HEK293 (cell line): ENCODE measurements around the gene SLC17A5.
A peak's percentile ranks its signal among the peaks of the same experiment; 100 is the strongest.

ENCODE experiments used
- CTCF ChIA-PET: fragments of 350-600 bp; formaldehyde crosslinking; extraction: SDS; loops from one replicate; lab custom pipeline; 2021; ENCODE audit warnings: antibody characterized with exemption; lab: Yijun Ruan, JAX
- POLR2A ChIA-PET: fragments of 300-600 bp; formaldehyde crosslinking; extraction: SDS; loops from one replicate; lab custom pipeline; 2020; ENCODE audit warnings: antibody characterized with exemption, inconsistent platforms; lab: Yijun Ruan, JAX
- H3K27ac ChIP-seq: fragments of 200-500 bp; sonication (Bioruptor generic); 2 replicates; pipeline ENCODE4 v1.5.1; 2014; ENCODE audit warnings: low read depth, low read length, control low read depth, inconsistent platforms; ENCODE audit errors: extremely low read depth
- H3K36me3 ChIP-seq, 2 experiments: fragments of 200-500 bp in 1 of 2; sonication (Bioruptor generic) in 1 of 2; 1 replicate in 1 of 2; 2 replicates in 1 of 2; pipeline ENCODE4 v1.5.1; 2014 to 2017; ENCODE audit warnings: inconsistent platforms in 2 of 2, low read length in 2 of 2; ENCODE audit not compliant: control insufficient read depth in 2 of 2, insufficient read depth in 1 of 2
- H3K4me1 ChIP-seq: fragments of 200-500 bp; sonication (Bioruptor generic); 2 replicates; pipeline ENCODE4 v1.5.1; 2014; ENCODE audit warnings: mild to moderate bottlenecking, low read length, inconsistent platforms; ENCODE audit not compliant: control insufficient read depth, insufficient read depth
- H3K4me3 ChIP-seq: 2 replicates; pipeline ENCODE4 v1.5.1; 2011; ENCODE audit warnings: low read depth, mild to moderate bottlenecking, control low read depth, low read length, moderate library complexity
- H3K9me3 ChIP-seq: fragments of 200-500 bp; sonication (Bioruptor generic); 2 replicates; pipeline ENCODE4 v1.5.1; 2014; ENCODE audit warnings: low read depth, low read length, inconsistent platforms; ENCODE audit not compliant: control insufficient read depth, insufficient read depth
- KLF9 ChIP-seq: fragments of 450-650 bp; formaldehyde crosslinking; IDR thresholded peaks from 2 replicates; pipeline ENCODE4 v1.5.1; 2016; ENCODE audit warnings: missing biosample characterization, missing genetic modification characterization, low read depth
- MZF1 ChIP-seq: fragments of 450-650 bp; formaldehyde crosslinking; IDR thresholded peaks from 2 replicates; pipeline ENCODE4 v1.5.1; 2017; ENCODE audit warnings: missing biosample characterization, missing genetic modification characterization, borderline replicate concordance
- OVOL3 ChIP-seq: fragments of 450-650 bp; formaldehyde crosslinking; IDR thresholded peaks from 2 replicates; pipeline ENCODE4 v1.5.1; 2016; ENCODE audit warnings: missing biosample characterization, missing genetic modification characterization
- SETDB1 ChIP-seq: IDR thresholded peaks from one replicate; pipeline ENCODE4 v1.6.1; 2017; ENCODE audit warnings: mild to moderate bottlenecking, low read length, moderate library complexity, mixed read lengths; ENCODE audit not compliant: insufficient read length
- WT1 ChIP-seq: fragments of 450-650 bp; formaldehyde crosslinking; IDR thresholded peaks from 2 replicates; pipeline ENCODE4 v1.5.1; 2016; ENCODE audit warnings: missing biosample characterization, missing genetic modification characterization
- ZBTB17 ChIP-seq: fragments of 450-650 bp; formaldehyde crosslinking; IDR thresholded peaks from 2 replicates; pipeline ENCODE4 v1.5.1; 2016; ENCODE audit warnings: missing biosample characterization, missing genetic modification characterization
- ZBTB48 ChIP-seq: fragments of 450-650 bp; formaldehyde crosslinking; IDR thresholded peaks from 2 replicates; pipeline ENCODE4 v1.5.1; 2016; ENCODE audit warnings: missing biosample characterization, missing genetic modification characterization
- ZBTB8A ChIP-seq: fragments of 450-650 bp; formaldehyde crosslinking; IDR thresholded peaks from 2 replicates; pipeline ENCODE4 v1.5.1; 2016; ENCODE audit warnings: missing biosample characterization, missing genetic modification characterization
- ZNF121 ChIP-seq: fragments of 450-650 bp; formaldehyde crosslinking; IDR thresholded peaks from 2 replicates; pipeline ENCODE4 v1.5.1; 2016; ENCODE audit warnings: missing biosample characterization, missing genetic modification characterization
- ZNF292 ChIP-seq: fragments of 450-650 bp; formaldehyde crosslinking; IDR thresholded peaks from 2 replicates; pipeline ENCODE4 v1.5.1; 2016; ENCODE audit warnings: low read depth, missing biosample characterization, missing genetic modification characterization, borderline replicate concordance
- ZNF341 ChIP-seq: fragments of 450-650 bp; formaldehyde crosslinking; IDR thresholded peaks from 2 replicates; pipeline ENCODE4; 2016; ENCODE audit warnings: low read depth, missing biosample characterization, missing genetic modification characterization
- ZNF391 ChIP-seq: fragments of 450-650 bp; formaldehyde crosslinking; IDR thresholded peaks from 2 replicates; pipeline ENCODE4 v1.5.1; 2016; ENCODE audit warnings: low read depth, missing biosample characterization, missing genetic modification characterization, borderline replicate concordance
- ZNF416 ChIP-seq: fragments of 450-650 bp; formaldehyde crosslinking; IDR thresholded peaks from 2 replicates; pipeline ENCODE4 v1.5.1; 2016; ENCODE audit warnings: missing biosample characterization, missing genetic modification characterization
- ZNF423 ChIP-seq: fragments of 450-650 bp; formaldehyde crosslinking; IDR thresholded peaks from 2 replicates; pipeline ENCODE4 v1.5.1; 2016; ENCODE audit warnings: missing biosample characterization, missing genetic modification characterization
- ZNF600 ChIP-seq: fragments of 450-650 bp; formaldehyde crosslinking; IDR thresholded peaks from 2 replicates; pipeline ENCODE4 v1.5.1; 2016; ENCODE audit warnings: missing biosample characterization, missing genetic modification characterization
- ZNF629 ChIP-seq: fragments of 450-650 bp; formaldehyde crosslinking; IDR thresholded peaks from 2 replicates; pipeline ENCODE4 v1.5.1; 2017; ENCODE audit warnings: missing biosample characterization, missing genetic modification characterization
- ZNF837 ChIP-seq: fragments of 450-650 bp; formaldehyde crosslinking; IDR thresholded peaks from 2 replicates; pipeline ENCODE4 v1.5.1; 2016; ENCODE audit warnings: missing biosample characterization, missing genetic modification characterization
- ZSCAN30 ChIP-seq: fragments of 450-650 bp; IDR thresholded peaks from 2 replicates; pipeline ENCODE4 v1.5.1; 2018; ENCODE audit warnings: missing biosample characterization, mild to moderate bottlenecking, missing genetic modification characterization, moderate library complexity
- TF ChIP-seq, protein P1 (sequence below): fragments of 450-650 bp; formaldehyde crosslinking; IDR thresholded peaks from 2 replicates; pipeline ENCODE4 v1.5.1; 2016; ENCODE audit warnings: missing biosample characterization, missing genetic modification characterization
- TF ChIP-seq, protein P2 (sequence below): fragments of 450-650 bp; formaldehyde crosslinking; IDR thresholded peaks from 2 replicates; pipeline ENCODE4 v1.5.1; 2016; ENCODE audit warnings: missing biosample characterization, missing genetic modification characterization
- TF ChIP-seq, protein P3 (sequence below): fragments of 450-650 bp; formaldehyde crosslinking; conservative IDR thresholded peaks from 2 replicates; pipeline ENCODE4 v1.5.1; 2016; ENCODE audit warnings: low read depth, missing biosample characterization, missing genetic modification characterization
- TF ChIP-seq, protein P4 (sequence below): fragments of 450-650 bp; formaldehyde crosslinking; IDR thresholded peaks from 2 replicates; pipeline ENCODE4 v1.5.1; 2016; ENCODE audit warnings: missing biosample characterization, missing genetic modification characterization

Gene SLC17A5, protein sequence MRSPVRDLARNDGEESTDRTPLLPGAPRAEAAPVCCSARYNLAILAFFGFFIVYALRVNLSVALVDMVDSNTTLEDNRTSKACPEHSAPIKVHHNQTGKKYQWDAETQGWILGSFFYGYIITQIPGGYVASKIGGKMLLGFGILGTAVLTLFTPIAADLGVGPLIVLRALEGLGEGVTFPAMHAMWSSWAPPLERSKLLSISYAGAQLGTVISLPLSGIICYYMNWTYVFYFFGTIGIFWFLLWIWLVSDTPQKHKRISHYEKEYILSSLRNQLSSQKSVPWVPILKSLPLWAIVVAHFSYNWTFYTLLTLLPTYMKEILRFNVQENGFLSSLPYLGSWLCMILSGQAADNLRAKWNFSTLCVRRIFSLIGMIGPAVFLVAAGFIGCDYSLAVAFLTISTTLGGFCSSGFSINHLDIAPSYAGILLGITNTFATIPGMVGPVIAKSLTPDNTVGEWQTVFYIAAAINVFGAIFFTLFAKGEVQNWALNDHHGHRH

DNA sequence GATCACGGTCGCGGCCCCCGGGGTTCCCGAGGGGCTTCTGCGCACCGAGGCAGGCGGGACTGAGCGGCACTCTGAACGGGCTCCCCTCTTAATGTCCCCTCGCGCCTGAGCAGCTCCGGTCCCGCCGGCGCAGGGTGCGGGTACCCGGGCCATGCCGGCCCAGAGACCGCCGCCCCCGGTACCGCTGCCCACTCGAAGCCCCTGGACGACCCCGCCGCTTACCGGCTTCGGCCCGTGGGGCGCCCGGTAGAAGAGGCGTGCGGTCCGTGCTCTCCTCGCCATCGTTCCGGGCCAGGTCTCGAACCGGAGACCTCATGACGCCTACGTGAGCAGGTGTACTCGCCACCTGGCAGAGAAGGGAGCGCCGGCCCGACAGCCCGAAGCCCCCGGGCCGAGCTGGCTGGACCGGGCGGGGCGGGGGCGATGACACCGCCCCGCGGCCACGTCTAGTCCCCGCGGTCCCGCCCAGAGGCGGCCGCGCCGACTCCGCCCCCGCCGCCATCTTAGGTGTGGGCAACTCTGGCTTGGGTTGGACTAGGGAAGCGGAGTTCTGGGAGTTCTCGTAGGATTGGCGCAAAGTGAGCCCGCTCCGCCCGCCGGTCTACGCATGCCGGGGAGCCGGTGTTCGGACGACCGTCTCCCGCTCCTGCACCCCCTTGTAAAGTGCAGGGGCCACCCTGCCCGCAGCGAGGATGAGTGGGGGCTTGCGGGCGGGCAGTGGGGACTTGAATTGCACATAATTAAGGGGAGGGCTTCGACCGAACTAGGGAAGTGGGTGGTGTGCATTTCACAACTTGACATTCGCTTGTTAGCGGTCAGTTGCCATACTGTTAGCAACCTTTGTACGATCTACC, at the start of gene SLC17A5:
SLC17A5 (minus strand) TSS at position 422 of the 854 bp plus-strand sequence; CDS start at position 316, 106 bp downstream.
- Histone ChIP-seq H3K9me3 (no peaks in the 10 kb centered on the region), H3K27ac (peak within 1 kb of the TSS; percentile 96), H3K36me3 (peaks cover 0 to 3% of the 10 kb centered on the region in 2 experiments; a peak in 2 of 3 replicates), H3K4me1 (no peaks in the 10 kb centered on the region; the same call in 1 of the 2 replicates), H3K4me3 (peak within 1 kb of the TSS; percentile 75)
- ChIA-PET POLR2A (interaction anchor here (0.5 to 4.0 kb wide), 12 partner anchors 10 to 1552 kb away, joined by 3 to 88 read pairs (median 4); partner anchors contain the start of genes COL12A1, EEF1A1 and MTO1), CTCF (interaction anchor here (0.5 to 3.3 kb wide), 21 partner anchors 8 to 1576 kb away, joined by 3 to 19 read pairs (median 5); partner anchors contain the start of genes EEF1A1 and MTO1)
- no peak for TF ChIP-seq ZNF416 (tag by site-specific recombination)
- TF ChIP-seq ZSCAN30 (tag by site-specific recombination), result 0 out of 2 replicates have a peak, but pooled peaks have one; percentile 30
- peak; percentile 40; the same call in 1 of the 2 replicates for TF ChIP-seq KLF9 (tag by site-specific recombination)
- peak; percentile 91 for TF ChIP-seq ZBTB48 (tag by site-specific recombination)
- TF ChIP-seq WT1, result peak; percentile 22
- TF ChIP-seq ZNF423 (tag by site-specific recombination), result 0 out of 2 replicates have a peak, but pooled peaks have one; percentile 33
- peak; percentile 76 for TF ChIP-seq ZBTB8A (tag by site-specific recombination)
- TF ChIP-seq ZNF121 (tag by site-specific recombination), result no peak
- TF ChIP-seq ZNF629, result peak; percentile 67
- TF ChIP-seq ZNF600 (tag by site-specific recombination), result peak; percentile 89; the same call in 1 of the 2 replicates
- TF ChIP-seq, protein P1, sequence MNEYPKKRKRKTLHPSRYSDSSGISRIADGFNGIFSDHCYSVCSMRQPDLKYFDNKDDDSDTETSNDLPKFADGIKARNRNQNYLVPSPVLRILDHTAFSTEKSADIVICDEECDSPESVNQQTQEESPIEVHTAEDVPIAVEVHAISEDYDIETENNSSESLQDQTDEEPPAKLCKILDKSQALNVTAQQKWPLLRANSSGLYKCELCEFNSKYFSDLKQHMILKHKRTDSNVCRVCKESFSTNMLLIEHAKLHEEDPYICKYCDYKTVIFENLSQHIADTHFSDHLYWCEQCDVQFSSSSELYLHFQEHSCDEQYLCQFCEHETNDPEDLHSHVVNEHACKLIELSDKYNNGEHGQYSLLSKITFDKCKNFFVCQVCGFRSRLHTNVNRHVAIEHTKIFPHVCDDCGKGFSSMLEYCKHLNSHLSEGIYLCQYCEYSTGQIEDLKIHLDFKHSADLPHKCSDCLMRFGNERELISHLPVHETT (tag by site-specific recombination), result peak; percentile 76
- TF ChIP-seq, protein P2, sequence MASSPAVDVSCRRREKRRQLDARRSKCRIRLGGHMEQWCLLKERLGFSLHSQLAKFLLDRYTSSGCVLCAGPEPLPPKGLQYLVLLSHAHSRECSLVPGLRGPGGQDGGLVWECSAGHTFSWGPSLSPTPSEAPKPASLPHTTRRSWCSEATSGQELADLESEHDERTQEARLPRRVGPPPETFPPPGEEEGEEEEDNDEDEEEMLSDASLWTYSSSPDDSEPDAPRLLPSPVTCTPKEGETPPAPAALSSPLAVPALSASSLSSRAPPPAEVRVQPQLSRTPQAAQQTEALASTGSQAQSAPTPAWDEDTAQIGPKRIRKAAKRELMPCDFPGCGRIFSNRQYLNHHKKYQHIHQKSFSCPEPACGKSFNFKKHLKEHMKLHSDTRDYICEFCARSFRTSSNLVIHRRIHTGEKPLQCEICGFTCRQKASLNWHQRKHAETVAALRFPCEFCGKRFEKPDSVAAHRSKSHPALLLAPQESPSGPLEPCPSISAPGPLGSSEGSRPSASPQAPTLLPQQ (tag by site-specific recombination), result peak; percentile 70
- TF ChIP-seq ZNF341 (tag by site-specific recombination), result peak; percentile 93
- TF ChIP-seq ZNF837 (tag by site-specific recombination), result 0 out of 2 replicates have a peak, but pooled peaks have one; percentile 25
- no peak for TF ChIP-seq ZNF292 (tag by site-specific recombination)
- TF ChIP-seq OVOL3 (tag by site-specific recombination), result no peak
- no peak for TF ChIP-seq SETDB1
- peak; percentile 91 for TF ChIP-seq ZBTB17 (tag by site-specific recombination)
- TF ChIP-seq ZNF391, result peak; percentile 68; the same call in 1 of the 2 replicates
- TF ChIP-seq, protein P3, sequence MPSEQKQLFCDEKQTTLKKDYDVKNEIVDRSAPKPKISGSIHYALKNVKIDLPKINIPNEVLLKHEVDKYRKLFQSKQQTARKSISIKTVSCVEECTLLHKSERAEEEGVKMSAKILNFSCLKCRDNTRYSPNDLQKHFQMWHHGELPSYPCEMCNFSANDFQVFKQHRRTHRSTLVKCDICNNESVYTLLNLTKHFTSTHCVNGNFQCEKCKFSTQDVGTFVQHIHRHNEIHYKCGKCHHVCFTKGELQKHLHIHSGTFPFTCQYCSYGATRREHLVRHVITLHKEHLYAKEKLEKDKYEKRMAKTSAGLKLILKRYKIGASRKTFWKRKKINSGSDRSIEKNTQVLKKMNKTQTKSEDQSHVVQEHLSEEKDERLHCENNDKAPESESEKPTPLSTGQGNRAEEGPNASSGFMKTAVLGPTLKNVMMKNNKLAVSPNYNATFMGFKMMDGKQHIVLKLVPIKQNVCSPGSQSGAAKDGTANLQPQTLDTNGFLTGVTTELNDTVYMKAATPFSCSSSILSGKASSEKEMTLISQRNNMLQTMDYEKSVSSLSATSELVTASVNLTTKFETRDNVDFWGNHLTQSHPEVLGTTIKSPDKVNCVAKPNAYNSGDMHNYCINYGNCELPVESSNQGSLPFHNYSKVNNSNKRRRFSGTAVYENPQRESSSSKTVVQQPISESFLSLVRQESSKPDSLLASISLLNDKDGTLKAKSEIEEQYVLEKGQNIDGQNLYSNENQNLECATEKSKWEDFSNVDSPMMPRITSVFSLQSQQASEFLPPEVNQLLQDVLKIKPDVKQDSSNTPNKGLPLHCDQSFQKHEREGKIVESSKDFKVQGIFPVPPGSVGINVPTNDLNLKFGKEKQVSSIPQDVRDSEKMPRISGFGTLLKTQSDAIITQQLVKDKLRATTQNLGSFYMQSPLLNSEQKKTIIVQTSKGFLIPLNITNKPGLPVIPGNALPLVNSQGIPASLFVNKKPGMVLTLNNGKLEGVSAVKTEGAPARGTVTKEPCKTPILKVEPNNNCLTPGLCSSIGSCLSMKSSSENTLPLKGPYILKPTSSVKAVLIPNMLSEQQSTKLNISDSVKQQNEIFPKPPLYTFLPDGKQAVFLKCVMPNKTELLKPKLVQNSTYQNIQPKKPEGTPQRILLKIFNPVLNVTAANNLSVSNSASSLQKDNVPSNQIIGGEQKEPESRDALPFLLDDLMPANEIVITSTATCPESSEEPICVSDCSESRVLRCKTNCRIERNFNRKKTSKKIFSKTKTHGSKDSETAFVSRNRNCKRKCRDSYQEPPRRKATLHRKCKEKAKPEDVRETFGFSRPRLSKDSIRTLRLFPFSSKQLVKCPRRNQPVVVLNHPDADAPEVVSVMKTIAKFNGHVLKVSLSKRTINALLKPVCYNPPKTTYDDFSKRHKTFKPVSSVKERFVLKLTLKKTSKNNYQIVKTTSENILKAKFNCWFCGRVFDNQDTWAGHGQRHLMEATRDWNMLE, result no peak; the same call in 1 of the 2 replicates
- TF ChIP-seq, protein P4, sequence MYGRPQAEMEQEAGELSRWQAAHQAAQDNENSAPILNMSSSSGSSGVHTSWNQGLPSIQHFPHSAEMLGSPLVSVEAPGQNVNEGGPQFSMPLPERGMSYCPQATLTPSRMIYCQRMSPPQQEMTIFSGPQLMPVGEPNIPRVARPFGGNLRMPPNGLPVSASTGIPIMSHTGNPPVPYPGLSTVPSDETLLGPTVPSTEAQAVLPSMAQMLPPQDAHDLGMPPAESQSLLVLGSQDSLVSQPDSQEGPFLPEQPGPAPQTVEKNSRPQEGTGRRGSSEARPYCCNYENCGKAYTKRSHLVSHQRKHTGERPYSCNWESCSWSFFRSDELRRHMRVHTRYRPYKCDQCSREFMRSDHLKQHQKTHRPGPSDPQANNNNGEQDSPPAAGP (tag by site-specific recombination), result peak; percentile 23
- peak; percentile 68; the same call in 1 of the 2 replicates for TF ChIP-seq MZF1 (tag by site-specific recombination)
